Measurements from ENCODE around the gene FSHR. TPM values are rescaled to one million over a fixed set of nuclear protein-coding genes. Genes with fewer than 3 reads are reported as not detected.

The FSHR gene
- total and polyA plus RNA-seq, 2 donors, result not detected

DNA sequence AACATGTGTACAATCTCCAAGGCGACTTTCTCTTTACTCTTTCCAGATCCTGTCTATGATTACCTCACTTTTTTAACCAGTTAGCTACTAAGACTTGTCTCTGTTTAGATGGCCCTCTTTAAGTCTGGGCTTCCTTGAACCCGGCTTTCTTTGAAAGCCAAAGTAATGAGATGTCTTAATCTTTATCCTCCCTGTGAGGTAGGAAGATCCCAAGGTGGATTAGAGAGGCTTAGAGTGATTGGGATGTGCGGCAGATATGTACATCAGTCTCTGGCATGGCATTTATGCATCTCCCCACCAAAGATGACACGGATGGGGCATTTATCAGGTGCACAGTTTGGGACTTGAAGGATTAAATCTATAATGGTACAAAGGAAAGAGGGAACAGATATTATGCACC, 186.3 kb downstream of the FSHR start:
- no peak for DNase-seq (ENCODE audit: low read depth in 6 of 9, low spot score in 9 of 9)
- H3K27me3 ChIP-seq (ENCODE audit: control insufficient read depth in 2 of 2, insufficient read depth in 1 of 2, low read length in 1 of 2), result no peaks in the 10 kb centered on the region
- WGBS, result 86% methylated on average over 4 of the region's 4 CpGs
- no peaks in the 10 kb centered on the region for H3K9me3 ChIP-seq (ENCODE audit: control insufficient read depth in 2 of 2, insufficient read depth in 1 of 2, low read length in 1 of 2)
- H3K27ac ChIP-seq (ENCODE audit: low read depth in 1 of 2, low read length in 1 of 2), result no peak overlapping the region
- no peak overlapping the region for H3K4me3 ChIP-seq (ENCODE audit: low read length in 2 of 2)
- H3K36me3 ChIP-seq (ENCODE audit: control insufficient read depth in 2 of 2, insufficient read depth in 2 of 2, low read length in 1 of 2), result no peaks in the 10 kb centered on the region
- no peaks in the 10 kb centered on the region for H3K4me1 ChIP-seq (ENCODE audit: control insufficient read depth in 2 of 2, insufficient read depth in 2 of 2, low read length in 2 of 2)

DNA sequence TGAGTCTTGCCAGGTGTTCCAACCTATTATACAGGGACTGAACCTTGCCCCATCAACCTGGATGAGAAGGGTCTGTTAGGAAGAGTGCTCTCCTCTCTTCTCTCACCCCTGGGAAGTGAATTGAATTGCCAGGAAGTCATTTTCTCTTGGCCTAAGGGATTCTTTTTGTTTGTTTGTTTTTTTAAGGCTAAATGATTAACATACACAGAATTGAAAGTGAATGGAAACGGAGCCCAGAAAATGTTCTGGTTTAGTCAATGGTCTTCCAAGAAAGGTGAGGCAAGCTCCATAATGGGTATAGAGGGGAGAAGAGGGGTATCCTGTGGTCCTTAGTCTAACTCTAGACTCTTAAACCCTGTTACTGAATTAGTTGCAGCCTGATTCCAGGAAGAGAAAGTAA, 189.1 kb downstream of the FSHR start:
- DNase-seq (ENCODE audit: low read depth in 6 of 9, low spot score in 9 of 9), result no peak
- Histone ChIP-seq H3K4me3 (ENCODE audit: low read length in 2 of 2) (no peak overlapping the region), H3K9me3 (ENCODE audit: control insufficient read depth in 2 of 2, insufficient read depth in 1 of 2, low read length in 1 of 2) (no peaks in the 10 kb centered on the region), H3K4me1 (ENCODE audit: control insufficient read depth in 2 of 2, insufficient read depth in 2 of 2, low read length in 2 of 2) (no peaks in the 10 kb centered on the region), H3K27ac (ENCODE audit: low read depth in 1 of 2, low read length in 1 of 2) (no peak overlapping the region), H3K36me3 (ENCODE audit: control insufficient read depth in 2 of 2, insufficient read depth in 2 of 2, low read length in 1 of 2) (no peaks in the 10 kb centered on the region), H3K27me3 (ENCODE audit: control insufficient read depth in 2 of 2, insufficient read depth in 1 of 2, low read length in 1 of 2) (no peaks in the 10 kb centered on the region)
- 85% methylated on average over 1 of the region's 1 CpG for WGBS

DNA sequence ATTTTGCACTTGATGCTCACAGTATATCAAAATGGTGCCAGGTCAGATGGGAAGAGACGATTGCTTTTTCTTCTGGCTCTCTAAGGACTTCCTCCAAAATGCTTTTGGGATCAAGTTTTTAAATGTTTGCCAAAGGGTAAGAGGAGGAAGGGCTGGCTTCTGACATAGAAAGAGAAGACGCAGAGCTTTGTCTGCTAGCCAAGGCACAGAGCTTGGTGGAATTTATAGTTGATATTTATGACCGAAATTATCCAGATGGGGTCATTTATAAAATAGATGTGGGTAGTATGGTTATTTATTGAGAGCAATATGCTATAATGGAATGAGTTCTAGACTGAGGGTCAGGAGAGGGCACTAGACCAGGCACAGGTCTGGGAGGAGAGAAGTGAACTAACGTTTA, 193.3 kb downstream of the FSHR start:
- Histone ChIP-seq H3K27ac (ENCODE audit: low read depth in 1 of 2, low read length in 1 of 2) (no peak overlapping the region), H3K27me3 (ENCODE audit: control insufficient read depth in 2 of 2, insufficient read depth in 1 of 2, low read length in 1 of 2) (no peaks in the 10 kb centered on the region), H3K36me3 (ENCODE audit: control insufficient read depth in 2 of 2, insufficient read depth in 2 of 2, low read length in 1 of 2) (no peaks in the 10 kb centered on the region), H3K4me3 (ENCODE audit: low read length in 2 of 2) (no peak overlapping the region), H3K4me1 (ENCODE audit: control insufficient read depth in 2 of 2, insufficient read depth in 2 of 2, low read length in 2 of 2) (no peaks in the 10 kb centered on the region), H3K9me3 (ENCODE audit: control insufficient read depth in 2 of 2, insufficient read depth in 1 of 2, low read length in 1 of 2) (no peaks in the 10 kb centered on the region)
- 92% methylated on average over 4 of the region's 4 CpGs for WGBS
- DNase-seq (ENCODE audit: low read depth in 6 of 9, low spot score in 9 of 9), result no peak

DNA sequence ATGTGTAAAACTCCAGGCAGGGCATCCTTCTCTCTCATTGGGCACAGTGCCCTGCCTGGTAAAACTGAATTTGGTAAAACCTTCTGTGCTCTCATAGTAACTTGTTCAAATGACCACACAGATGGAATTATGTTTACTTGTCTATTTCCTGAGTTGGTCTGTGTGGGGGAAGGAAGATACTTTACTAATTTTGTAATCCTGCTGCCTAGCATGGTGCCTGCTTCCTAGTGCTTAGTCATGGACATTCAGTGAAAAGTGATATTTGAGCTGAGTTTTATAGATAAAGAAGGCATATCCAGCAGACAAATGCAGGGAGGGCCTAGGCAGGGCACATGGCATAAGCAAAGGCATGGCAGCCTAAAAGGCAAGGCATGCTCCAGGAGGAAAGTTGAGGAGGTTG, 199.4 kb downstream of the FSHR start:
- no peaks in the 10 kb centered on the region for H3K27me3 ChIP-seq (ENCODE audit: control insufficient read depth in 2 of 2, insufficient read depth in 1 of 2, low read length in 1 of 2)
- H3K4me3 ChIP-seq (ENCODE audit: low read length in 2 of 2), result no peak overlapping the region
- no peaks in the 10 kb centered on the region for H3K4me1 ChIP-seq (ENCODE audit: control insufficient read depth in 2 of 2, insufficient read depth in 2 of 2, low read length in 2 of 2)
- no peaks in the 10 kb centered on the region for H3K9me3 ChIP-seq (ENCODE audit: control insufficient read depth in 2 of 2, insufficient read depth in 1 of 2, low read length in 1 of 2)
- DNase-seq (ENCODE audit: low read depth in 6 of 9, low spot score in 9 of 9), result no peak
- no peaks in the 10 kb centered on the region for H3K36me3 ChIP-seq (ENCODE audit: control insufficient read depth in 2 of 2, insufficient read depth in 2 of 2, low read length in 1 of 2)
- no peak overlapping the region for H3K27ac ChIP-seq (ENCODE audit: low read depth in 1 of 2, low read length in 1 of 2)

DNA sequence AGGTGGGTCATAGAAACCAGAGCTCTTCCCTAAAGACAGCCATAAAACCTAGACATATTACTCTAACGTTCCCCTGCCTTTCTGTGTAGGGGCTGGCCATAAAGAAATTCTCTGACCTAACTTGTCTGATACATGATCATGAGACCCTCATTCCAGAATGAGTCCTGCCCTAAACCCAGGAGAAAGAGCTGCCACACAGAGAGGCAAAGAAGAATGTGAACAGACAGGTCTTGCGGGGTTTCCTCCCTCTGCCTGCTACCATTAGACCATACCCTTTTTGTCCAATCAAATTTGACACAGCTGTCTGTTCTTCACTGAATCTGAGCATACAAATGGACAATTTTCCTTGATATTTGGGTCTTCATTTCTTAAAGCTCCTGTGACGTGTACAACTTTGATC, 200.0 kb downstream of the FSHR start:
- Histone ChIP-seq H3K4me3 (ENCODE audit: low read length in 2 of 2) (no peak overlapping the region), H3K36me3 (ENCODE audit: control insufficient read depth in 2 of 2, insufficient read depth in 2 of 2, low read length in 1 of 2) (no peaks in the 10 kb centered on the region), H3K9me3 (ENCODE audit: control insufficient read depth in 2 of 2, insufficient read depth in 1 of 2, low read length in 1 of 2) (no peaks in the 10 kb centered on the region), H3K4me1 (ENCODE audit: control insufficient read depth in 2 of 2, insufficient read depth in 2 of 2, low read length in 2 of 2) (no peaks in the 10 kb centered on the region), H3K27me3 (ENCODE audit: control insufficient read depth in 2 of 2, insufficient read depth in 1 of 2, low read length in 1 of 2) (no peaks in the 10 kb centered on the region), H3K27ac (ENCODE audit: low read depth in 1 of 2, low read length in 1 of 2) (no peak overlapping the region)
- DNase-seq (ENCODE audit: low read depth in 6 of 9, low spot score in 9 of 9), result no peak
- WGBS, result 95% methylated on average over 3 of the region's 3 CpGs

DNA sequence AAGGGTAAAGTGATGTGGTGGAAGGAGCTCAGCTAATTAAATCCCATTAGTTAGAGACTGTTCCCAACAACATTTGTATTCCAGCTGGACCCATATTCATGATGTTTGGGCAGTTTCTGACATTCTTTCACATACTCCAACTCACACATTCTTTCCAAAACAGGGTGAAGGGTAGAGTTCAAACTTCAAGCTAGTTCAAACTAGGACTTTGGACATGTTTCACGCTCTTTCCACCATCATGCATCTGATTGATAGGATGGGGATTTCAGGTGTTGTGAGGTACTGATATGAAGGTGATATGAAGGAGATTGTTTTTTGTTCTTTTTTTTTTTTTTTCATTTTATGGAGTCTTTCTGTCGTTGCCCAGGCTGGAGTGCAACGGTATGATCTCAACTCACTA, 201.7 kb downstream of the FSHR start:
- Histone ChIP-seq H3K4me1 (ENCODE audit: control insufficient read depth in 2 of 2, insufficient read depth in 2 of 2, low read length in 2 of 2) (no peaks in the 10 kb centered on the region), H3K9me3 (ENCODE audit: control insufficient read depth in 2 of 2, insufficient read depth in 1 of 2, low read length in 1 of 2) (no peaks in the 10 kb centered on the region), H3K36me3 (ENCODE audit: control insufficient read depth in 2 of 2, insufficient read depth in 2 of 2, low read length in 1 of 2) (no peaks in the 10 kb centered on the region), H3K27ac (ENCODE audit: low read depth in 1 of 2, low read length in 1 of 2) (no peak overlapping the region), H3K4me3 (ENCODE audit: low read length in 2 of 2) (no peak overlapping the region), H3K27me3 (ENCODE audit: control insufficient read depth in 2 of 2, insufficient read depth in 1 of 2, low read length in 1 of 2) (no peaks in the 10 kb centered on the region)
- no peak for DNase-seq (ENCODE audit: low read depth in 6 of 9, low spot score in 9 of 9)
- 95% methylated on average over 3 of the region's 3 CpGs for WGBS

DNA sequence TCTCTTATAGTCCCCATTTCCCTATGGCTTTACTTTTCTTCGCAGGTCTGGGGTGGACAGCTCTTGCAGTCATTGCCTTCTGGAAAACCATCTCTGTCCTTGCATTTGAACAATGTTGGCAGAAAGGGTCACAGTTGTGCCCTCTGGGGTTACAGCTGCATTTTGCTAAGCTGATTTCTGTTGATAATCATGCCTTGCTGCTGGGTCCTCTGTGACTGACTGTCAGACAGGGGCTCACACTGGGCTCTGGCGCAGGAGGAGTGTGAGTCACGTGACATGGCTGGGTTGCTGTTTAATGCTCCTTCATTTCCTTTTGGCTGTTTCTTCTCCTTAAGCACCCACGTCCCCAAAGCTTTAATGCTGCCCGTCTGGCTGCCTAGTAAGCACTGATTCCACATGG, 202.2 kb downstream of the FSHR start:
- no peaks in the 10 kb centered on the region for H3K27me3 ChIP-seq (ENCODE audit: control insufficient read depth in 2 of 2, insufficient read depth in 1 of 2, low read length in 1 of 2)
- WGBS, result 63% methylated on average over 5 of the region's 5 CpGs
- H3K4me3 ChIP-seq (ENCODE audit: low read length in 2 of 2), result no peak overlapping the region
- H3K9me3 ChIP-seq (ENCODE audit: control insufficient read depth in 2 of 2, insufficient read depth in 1 of 2, low read length in 1 of 2), result no peaks in the 10 kb centered on the region
- H3K36me3 ChIP-seq (ENCODE audit: control insufficient read depth in 2 of 2, insufficient read depth in 2 of 2, low read length in 1 of 2), result no peaks in the 10 kb centered on the region
- no peak for DNase-seq (ENCODE audit: low read depth in 6 of 9, low spot score in 9 of 9)
- no peaks in the 10 kb centered on the region for H3K4me1 ChIP-seq (ENCODE audit: control insufficient read depth in 2 of 2, insufficient read depth in 2 of 2, low read length in 2 of 2)
- H3K27ac ChIP-seq (ENCODE audit: low read depth in 1 of 2, low read length in 1 of 2), result no peak overlapping the region

DNA sequence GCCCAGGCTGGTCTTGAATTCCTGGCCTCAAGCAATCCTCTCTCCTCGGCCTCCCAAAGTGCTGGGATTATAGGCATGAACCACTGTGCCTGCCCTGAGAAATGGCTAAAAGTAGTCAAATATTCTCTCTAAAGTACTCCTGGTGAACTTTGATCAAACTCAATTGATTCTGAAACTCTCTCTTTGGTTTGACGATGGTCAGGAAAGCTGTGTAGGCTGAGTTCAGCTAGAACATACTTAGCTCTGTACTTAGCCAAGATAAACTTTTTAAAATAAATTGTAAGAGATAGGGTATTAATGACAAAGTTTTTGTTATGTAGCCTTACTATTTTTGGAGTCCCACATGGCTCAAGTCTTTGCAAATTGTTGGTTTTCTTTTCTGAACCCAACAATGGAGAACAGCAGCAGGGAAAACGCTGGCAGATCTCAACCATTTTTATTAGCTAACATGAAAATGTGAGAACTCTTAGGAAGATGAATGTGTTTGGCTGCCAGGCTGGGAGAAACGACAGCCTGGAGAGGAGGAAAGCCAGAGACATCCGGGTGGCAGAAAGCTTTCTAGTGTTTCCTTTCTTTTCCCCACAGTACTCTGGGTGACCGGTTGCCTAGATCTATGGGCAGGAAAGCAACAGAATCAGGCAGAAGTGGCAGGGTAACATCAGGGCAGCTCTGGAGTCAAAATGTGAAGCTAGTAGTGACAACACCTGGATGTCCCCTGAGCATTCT, 205.8 kb downstream of the FSHR start:
- H3K4me3 ChIP-seq (ENCODE audit: low read length in 2 of 2), result no peak overlapping the region

DNA sequence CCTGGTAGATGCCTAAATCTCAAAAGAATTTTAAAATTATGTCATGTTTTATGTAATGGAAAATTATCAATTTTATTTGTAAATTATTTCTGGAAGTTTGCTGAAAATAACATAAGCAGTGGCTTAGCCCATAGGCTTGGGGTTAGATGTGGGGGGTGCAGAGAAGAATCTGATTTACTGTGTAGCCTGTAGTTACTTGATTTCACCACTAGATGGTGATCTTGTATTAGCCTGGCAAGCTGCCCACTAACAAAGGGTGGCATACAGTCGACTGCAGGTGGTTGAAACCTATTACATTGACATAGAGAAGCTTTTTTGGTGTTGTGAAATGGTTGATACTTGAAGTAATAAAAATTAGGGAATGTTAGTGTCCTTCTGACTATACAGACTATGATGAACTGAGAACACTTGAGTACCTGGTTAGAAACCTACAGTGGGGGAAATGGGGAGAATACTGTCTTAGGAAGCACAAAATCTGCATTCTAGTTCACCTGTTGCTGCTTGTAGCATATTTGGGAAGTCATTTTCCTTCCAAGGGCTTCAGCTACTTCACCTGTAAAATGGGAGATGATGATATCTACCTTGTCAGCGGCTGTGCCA, 207.8 kb downstream of the FSHR start:
- WGBS, result 47% methylated on average over 2 of the region's 2 CpGs
- Histone ChIP-seq H3K4me1 (ENCODE audit: control insufficient read depth in 2 of 2, insufficient read depth in 2 of 2, low read length in 2 of 2) (no peaks in the 10 kb centered on the region), H3K27ac (ENCODE audit: low read depth in 1 of 2, low read length in 1 of 2) (no peak overlapping the region), H3K9me3 (ENCODE audit: control insufficient read depth in 2 of 2, insufficient read depth in 1 of 2, low read length in 1 of 2) (no peaks in the 10 kb centered on the region), H3K36me3 (ENCODE audit: control insufficient read depth in 2 of 2, insufficient read depth in 2 of 2, low read length in 1 of 2) (no peaks in the 10 kb centered on the region), H3K27me3 (ENCODE audit: control insufficient read depth in 2 of 2, insufficient read depth in 1 of 2, low read length in 1 of 2) (no peaks in the 10 kb centered on the region), H3K4me3 (ENCODE audit: low read length in 2 of 2) (no peak overlapping the region)
- peak; percentile 5 to 57 (median 16) for DNase-seq (ENCODE audit: low read depth in 6 of 9, low spot score in 9 of 9)

More for the DNA sequence above, 205.8 kb downstream of the FSHR start:
- H3K36me3 ChIP-seq (ENCODE audit: control insufficient read depth in 2 of 2, insufficient read depth in 2 of 2, low read length in 1 of 2), result no peaks in the 10 kb centered on the region
- H3K4me1 ChIP-seq (ENCODE audit: control insufficient read depth in 2 of 2, insufficient read depth in 2 of 2, low read length in 2 of 2), result no peaks in the 10 kb centered on the region
- 57% methylated on average over 6 of the region's 6 CpGs for WGBS
- no peak for DNase-seq (ENCODE audit: low read depth in 6 of 9, low spot score in 9 of 9)
- no peaks in the 10 kb centered on the region for H3K9me3 ChIP-seq (ENCODE audit: control insufficient read depth in 2 of 2, insufficient read depth in 1 of 2, low read length in 1 of 2)
- H3K27ac ChIP-seq (ENCODE audit: low read depth in 1 of 2, low read length in 1 of 2), result no peak overlapping the region
- no peaks in the 10 kb centered on the region for H3K27me3 ChIP-seq (ENCODE audit: control insufficient read depth in 2 of 2, insufficient read depth in 1 of 2, low read length in 1 of 2)
